ENCODE measurements around the gene ALK.

The ALK gene

GRCh38 chr2:29579495-29580169 lies 341.8 kb downstream of the ALK start:
- no peak for DNase-seq (ENCODE audit: low read depth in 3 of 3)

DNA sequence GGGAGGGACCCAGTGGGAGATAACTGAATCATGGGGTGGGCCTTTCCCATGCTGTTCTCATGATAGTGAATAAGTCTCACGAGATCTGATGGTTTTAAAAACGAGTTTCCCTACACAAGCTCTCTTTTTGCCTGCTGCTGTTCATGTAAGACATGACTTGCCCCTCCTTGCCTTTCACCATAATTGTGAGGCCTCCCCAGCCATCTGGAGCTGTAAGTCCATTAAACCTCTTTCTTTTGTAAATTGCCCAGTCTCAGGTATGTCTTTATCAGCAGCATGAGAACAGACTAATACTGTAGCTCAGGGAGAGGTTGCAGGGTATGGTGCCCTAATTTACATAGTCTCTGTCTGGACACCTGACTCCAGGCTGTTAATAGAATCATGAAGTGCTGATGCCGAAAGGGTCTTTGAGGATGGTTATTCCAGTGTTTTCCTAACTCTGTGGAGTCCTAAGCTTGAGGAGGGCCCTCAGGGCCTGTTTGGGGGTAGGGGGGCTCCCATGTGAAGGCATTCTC lies 343.2 kb downstream of the ALK start:
- DNase-seq (ENCODE audit: low read depth in 3 of 3): no peak

GRCh38 chr2:29576231-29576630 lies 345.2 kb downstream of the ALK start:
- no peak for DNase-seq (ENCODE audit: low read depth in 3 of 3)

DNA sequence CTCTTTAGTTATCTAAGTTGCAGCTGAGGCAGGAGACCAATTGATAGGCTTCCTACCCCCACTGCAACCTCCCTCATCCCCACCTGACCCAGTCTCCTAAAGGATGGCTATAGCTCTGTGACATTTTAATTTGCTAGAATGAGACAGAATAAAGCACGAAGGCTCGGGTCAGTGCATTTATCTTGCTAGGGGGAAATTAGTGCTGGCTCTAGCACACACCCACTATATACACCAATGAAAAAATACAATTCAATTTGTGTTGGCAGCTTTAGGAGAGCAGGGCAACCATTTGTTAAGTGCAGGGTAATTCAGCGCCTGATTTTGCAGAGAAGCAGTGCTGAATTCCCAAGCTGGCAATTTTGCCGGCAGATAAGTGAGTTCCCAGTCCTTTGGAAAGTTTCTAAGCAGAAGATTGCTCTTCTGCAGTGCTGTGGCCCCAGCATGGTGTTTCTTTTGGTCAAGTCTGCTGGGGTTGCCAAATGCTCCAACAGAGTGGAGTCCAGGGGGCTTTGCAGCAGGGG lies 346.0 kb downstream of the ALK start:
- DNase-seq (ENCODE audit: low read depth in 3 of 3): no peak

GRCh38 chr2:29573612-29574011 lies 347.8 kb downstream of the ALK start:
- no peak for DNase-seq (ENCODE audit: low read depth in 3 of 3)

- DNase-seq (ENCODE audit: low read depth in 3 of 3): no peak
Observed at GRCh38 chr2:29573147-29573546, 348.2 kb downstream of the ALK start.

DNA sequence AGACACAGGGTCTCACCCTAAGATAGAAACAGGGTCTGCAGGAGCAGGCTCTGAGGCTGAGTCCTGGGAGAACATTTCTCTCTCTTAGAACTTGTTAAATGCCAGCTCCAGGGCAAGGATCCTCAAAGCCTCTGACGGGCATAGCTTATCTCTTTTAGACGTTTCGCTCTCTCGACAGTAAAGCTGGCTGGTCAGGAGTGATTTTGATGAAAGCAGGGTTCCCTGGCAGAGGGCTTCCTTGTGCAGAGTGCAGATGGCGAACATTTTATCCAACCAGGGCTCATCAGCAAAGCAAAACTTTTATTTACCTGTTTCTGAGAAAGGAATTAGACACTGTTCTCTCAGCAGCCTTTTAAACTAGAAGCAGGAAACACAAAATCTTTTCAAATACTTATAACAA lies 350.8 kb downstream of the ALK start:
- no peak for DNase-seq (ENCODE audit: low read depth in 3 of 3)

- no peak for DNase-seq (ENCODE audit: low read depth in 3 of 3)
Observed at GRCh38 chr2:29567906-29568520, 353.4 kb downstream of the ALK start.

DNA sequence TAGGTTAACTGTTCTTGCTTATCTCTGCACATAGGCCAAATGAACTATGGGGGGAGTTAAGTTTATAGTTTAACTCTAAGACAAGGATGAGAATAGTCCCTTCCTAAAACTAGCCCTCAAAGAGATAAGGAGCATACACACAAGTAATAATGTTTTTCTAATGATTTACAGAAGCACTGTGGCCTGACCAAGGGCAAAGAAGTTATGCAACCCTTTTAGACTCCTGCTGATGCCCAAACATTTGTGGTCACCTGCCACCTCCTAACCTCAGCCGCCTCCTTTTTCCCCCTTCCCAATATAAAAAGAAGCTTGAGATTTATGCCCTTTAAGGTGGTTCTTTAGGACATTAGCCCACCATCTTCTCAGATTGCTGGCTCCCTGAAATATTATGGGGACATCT lies 357.7 kb downstream of the ALK start:
- DNase-seq (ENCODE audit: low read depth in 3 of 3): no peak

DNA sequence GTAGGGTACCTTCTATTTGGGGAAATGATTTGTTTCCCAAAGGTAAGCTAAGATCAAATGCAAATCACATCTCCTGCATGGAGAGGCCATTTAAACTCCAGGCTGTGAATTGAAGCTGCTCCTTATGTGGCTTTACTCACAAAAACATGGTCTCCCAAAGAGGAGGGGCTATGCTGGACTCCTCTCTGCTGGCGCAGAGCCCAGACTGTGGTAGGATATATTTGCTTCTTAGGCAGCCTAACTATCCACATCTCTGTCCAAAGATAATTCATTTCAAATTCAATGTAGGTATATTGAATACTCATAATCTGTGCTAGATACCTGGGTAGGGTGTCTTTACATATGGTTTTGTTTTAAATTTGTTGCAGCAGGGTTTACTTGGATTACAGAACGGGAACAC lies 358.5 kb downstream of the ALK start:
- DNase-seq (ENCODE audit: low read depth in 3 of 3): no peak

GRCh38 chr2:29562319-29562718 lies 359.1 kb downstream of the ALK start:
- DNase-seq (ENCODE audit: low read depth in 3 of 3): no peak

DNA sequence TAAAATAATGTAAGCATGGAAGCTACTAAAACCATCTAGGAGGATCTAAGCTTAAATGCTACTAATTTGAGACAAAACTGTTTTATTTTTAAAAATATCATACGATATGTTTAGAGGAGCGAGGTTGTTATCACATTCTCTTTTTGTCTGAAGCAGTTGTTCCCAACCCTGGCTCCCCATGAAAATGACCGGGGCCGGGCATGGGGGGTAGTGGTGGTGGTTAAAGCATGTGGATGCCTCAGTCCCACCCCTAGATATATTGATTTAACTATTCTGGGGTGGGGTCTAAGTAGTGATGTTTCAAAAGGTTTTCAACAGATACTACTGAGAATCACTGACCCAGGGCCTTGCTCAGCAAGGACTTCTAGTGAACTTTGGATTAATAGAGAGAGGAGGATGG lies 359.8 kb downstream of the ALK start:
- no peak for DNase-seq (ENCODE audit: low read depth in 3 of 3)

GRCh38 chr2:29561181-29561580 lies 360.2 kb downstream of the ALK start:
- DNase-seq (ENCODE audit: low read depth in 3 of 3): no peak

GRCh38 chr2:29560566-29560965 lies 360.8 kb downstream of the ALK start:
- no peak for DNase-seq (ENCODE audit: low read depth in 3 of 3)

- DNase-seq (ENCODE audit: low read depth in 3 of 3): no peak
Observed at GRCh38 chr2:29560030-29560429, 361.4 kb downstream of the ALK start.

DNA sequence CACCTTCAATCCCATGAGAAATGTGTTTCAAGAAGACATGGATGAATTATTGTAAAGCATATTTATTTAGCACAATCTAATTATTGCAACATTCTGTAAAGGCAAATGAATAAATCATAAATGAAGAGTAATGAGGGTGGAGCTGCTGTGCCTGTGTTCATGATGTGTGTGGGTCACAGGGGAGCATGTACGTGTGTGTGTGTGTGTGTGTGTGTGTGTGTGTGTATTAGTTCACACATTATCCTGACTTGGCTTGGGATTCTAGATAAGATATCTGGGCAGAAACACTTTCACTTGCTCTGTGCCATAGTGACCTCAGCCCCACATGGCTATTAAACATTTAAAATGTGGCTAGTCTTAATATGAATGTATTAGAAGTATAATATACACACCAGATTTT lies 361.8 kb downstream of the ALK start:
- DNase-seq (ENCODE audit: low read depth in 3 of 3): no peak

GRCh38 chr2:29558097-29558496 lies 363.3 kb downstream of the ALK start:
- no peak for DNase-seq (ENCODE audit: low read depth in 3 of 3)

GRCh38 chr2:29557268-29557667 lies 364.1 kb downstream of the ALK start:
- no peak for DNase-seq (ENCODE audit: low read depth in 3 of 3)

GRCh38 chr2:29549069-29549380 lies 372.4 kb downstream of the ALK start:
- no peak for DNase-seq (ENCODE audit: low read depth in 3 of 3)

DNA sequence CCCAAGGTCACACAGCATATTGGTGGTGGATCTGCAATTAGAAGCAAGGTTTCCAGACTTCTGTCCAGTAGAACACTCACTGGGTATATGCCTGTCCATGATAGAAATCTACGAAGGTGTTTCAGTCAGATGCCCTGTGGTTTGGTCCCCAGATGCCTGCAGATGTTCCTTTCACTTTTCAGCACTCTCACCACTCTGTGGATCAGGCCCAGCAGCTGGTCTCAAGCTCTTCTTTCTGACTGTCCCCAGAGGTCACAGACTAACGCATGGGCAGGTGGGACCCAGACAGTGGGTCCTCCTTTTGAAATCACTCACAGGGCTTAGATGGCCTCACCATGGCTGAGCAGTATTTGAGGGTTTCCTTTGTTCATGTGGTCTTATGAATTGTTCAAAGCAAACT lies 376.5 kb downstream of the ALK start:
- DNase-seq (ENCODE audit: low read depth in 3 of 3): no peak

GRCh38 chr2:29544031-29544430 lies 377.4 kb downstream of the ALK start:
- no peak for DNase-seq (ENCODE audit: low read depth in 3 of 3)

GRCh38 chr2:29535188-29535587 lies 386.2 kb downstream of the ALK start:
- DNase-seq (ENCODE audit: low read depth in 3 of 3): no peak

DNA sequence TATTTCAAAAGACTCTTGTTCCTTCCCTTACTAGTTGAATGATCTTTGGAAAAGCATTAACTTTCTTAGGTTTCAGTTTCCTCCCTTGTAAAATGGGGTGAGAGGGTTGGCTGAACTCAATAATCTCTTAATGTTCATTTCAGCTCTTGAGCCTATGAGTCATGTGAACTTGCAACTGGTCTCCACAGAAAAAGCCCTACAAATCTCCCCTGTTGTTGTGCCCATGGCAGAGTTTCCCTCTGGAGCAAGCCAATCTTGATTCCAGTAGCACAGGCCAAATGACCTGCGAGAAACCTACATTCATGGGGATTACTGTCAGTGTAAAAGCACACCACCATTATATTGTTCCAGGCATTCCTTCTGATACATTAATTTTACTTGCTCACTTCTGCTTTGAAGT lies 388.9 kb downstream of the ALK start:
- no peak for DNase-seq (ENCODE audit: low read depth in 3 of 3)

DNA sequence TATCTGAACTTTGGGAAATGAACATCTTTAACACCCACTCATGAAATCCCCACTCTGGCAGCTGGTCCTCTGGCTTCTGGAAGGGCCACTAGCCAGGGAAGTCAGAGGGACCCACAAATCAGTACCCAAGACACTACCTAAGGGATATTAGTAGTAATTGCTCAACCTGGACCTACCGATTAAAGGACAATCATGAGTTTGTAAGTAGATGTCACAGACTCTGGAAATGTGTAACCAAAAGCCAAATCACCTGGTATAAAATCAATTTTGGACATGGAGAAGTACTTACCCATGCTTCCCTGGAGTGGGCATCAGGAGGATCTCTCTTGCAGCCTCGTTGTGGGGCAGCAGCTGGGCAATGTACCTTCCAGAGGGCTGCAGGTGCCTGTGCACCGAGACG lies 389.8 kb downstream of the ALK start:
- DNase-seq (ENCODE audit: low read depth in 3 of 3): no peak

Measured in stimulated activated CD4-positive, alpha-beta T cell treated with anti-CD3 and anti-CD28 coated beads, TNF-alpha, amount 100 ng/mL, for 4 hours (primary cell).